Fibroblast of skin of right quadriceps (primary cell): ENCODE measurements around the gene MTRF1.
"Not testable (repeated sequence)": the region's sequence is repeated elsewhere in the genome, so short reads cannot be mapped to it uniquely, and the experiment has no call there.

Experiments used
- DNase-seq: peaks from one replicate; pipeline ENCODE4 v3.0.0-alpha.2; 2013

MTRF1 gene

DNA sequence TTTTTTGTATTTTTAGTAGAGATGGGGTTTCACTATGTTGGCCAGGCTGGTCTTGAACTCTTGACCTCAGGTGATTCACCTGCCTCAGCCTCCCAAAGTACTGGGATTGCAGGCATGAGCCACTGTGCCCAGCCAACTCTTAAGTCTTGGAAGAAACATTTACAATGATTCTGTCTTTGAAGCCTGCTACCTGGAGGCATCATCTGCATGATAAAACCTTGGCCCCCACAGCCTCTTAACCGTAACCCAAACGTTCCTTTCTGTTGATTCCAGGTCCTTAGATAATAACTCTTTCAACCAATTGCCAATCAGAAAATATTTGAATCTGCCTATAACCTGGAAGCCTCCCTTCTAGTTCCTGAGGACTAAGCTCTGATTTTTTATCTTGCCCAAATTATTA, 15.8 kb upstream of the MTRF1 start:
- not testable (repeated sequence) for DNase-seq

GRCh38 chr13:41276824-41277223, 13.4 kb upstream of the MTRF1 start:
- no peak for DNase-seq

- no peak for DNase-seq
These were observed 11.5 kb upstream of the MTRF1 start for GRCh38 chr13:41274881-41275280.

- no peak for DNase-seq
These were observed 10.6 kb upstream of the MTRF1 start for GRCh38 chr13:41273831-41274441.

- DNase-seq: no peak
These were observed 8.3 kb upstream of the MTRF1 start for GRCh38 chr13:41271456-41272285.

- DNase-seq: peak; percentile 42
These were observed 5.4 kb upstream of the MTRF1 start for GRCh38 chr13:41268764-41269163.

GRCh38 chr13:41267106-41267505, 3.7 kb upstream of the MTRF1 start:
- no peak for DNase-seq

- no peak for DNase-seq
These were observed 3.4 kb downstream of the MTRF1 start for GRCh38 chr13:41259875-41260501.

GRCh38 chr13:41257535-41257934, 5.8 kb downstream of the MTRF1 start:
- no peak for DNase-seq

DNA sequence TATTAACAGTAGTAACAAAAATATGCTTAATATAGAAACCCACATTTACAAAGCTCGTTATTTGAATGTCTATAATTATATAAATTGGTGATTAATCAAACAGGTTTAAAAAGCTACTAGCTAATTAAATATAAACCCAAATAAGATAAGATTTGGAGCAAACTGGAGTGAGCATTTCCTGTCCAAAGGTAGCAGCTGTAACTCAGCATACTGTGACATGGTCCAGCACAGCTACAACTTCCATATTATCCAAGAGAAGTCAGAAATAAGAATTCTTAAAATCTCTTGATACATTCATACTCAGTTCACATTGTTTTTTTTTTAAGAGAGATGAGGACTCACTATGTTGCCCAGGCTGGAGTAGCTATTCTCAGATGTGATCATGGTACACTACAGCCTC, 8.5 kb downstream of the MTRF1 start:
- DNase-seq: no peak

GRCh38 chr13:41250993-41251392, 12.4 kb downstream of the MTRF1 start:
- DNase-seq: no peak

GRCh38 chr13:41246969-41247680, 16.3 kb downstream of the MTRF1 start:
- no peak for DNase-seq

GRCh38 chr13:41244556-41244955, 18.8 kb downstream of the MTRF1 start:
- no peak for DNase-seq

- no peak for DNase-seq
These were observed 21.8 kb downstream of the MTRF1 start for GRCh38 chr13:41241626-41242025.

- DNase-seq: no peak
These were observed 27.0 kb downstream of the MTRF1 start for GRCh38 chr13:41236369-41236768.

- no peak for DNase-seq
These were observed 30.5 kb downstream of the MTRF1 start for GRCh38 chr13:41232578-41233480.

GRCh38 chr13:41231786-41232185, 31.6 kb downstream of the MTRF1 start:
- DNase-seq: peak; percentile 14

DNA sequence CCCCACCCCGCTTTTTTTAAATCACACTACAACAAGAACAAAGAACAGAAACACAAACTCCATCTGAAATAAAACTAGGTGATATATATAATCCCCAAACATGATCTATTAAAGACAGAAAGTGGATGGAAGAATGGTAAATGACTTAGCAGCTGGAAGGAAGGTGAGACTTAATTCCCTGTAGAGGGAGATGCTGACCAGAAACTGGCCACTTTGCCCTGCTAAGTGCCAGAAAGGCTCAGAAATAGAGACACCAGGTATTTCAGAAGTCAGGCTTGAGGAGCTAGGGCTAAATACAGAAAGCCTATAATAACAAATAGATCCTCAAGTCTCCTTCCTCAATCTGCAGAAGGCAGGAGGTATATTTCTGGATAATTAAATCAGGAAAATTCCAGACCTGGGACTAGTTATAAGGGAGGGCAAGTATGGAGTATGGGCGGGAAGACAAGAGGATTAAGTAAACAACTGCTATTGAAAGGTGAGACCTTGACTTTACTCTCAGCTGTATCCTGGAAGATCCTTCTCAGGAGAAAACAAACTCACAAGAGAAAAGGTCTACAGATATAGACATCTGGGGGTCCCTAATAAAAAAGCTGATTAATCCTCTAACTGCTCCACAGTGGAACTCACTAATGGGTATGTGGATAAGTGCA, 32.2 kb downstream of the MTRF1 start:
- no peak for DNase-seq

GRCh38 chr13:41229356-41229755, 34.0 kb downstream of the MTRF1 start:
- no peak for DNase-seq

GRCh38 chr13:41224113-41225110, 39.0 kb downstream of the MTRF1 start:
- peak; percentile 83 for DNase-seq
